T47D (cell line): Measurements from ENCODE around the gene PTPRK.

Source experiments
- DNase-seq, 2 experiments: peaks; one replicate each; pipeline versions ENCODE4 v3.0.0 to v3.0.0-alpha.2; 2011 to 2012; ENCODE audit warnings: low read depth in 1 of 2, low spot score in 1 of 2
- JUND ChIP-seq: IDR thresholded peaks from 2 replicates; pipeline ENCODE4 v1.6.1; 2012; ENCODE audit warnings: low read depth
- in situ Hi-C: cut with HindIII; loops from 2 replicates; pipeline ENCODE4 v1.10.0; 2016; ENCODE audit warnings: low sequenced_read_pairs, low pct_unique_long_range_greater_than_20kb

The PTPRK gene

DNA sequence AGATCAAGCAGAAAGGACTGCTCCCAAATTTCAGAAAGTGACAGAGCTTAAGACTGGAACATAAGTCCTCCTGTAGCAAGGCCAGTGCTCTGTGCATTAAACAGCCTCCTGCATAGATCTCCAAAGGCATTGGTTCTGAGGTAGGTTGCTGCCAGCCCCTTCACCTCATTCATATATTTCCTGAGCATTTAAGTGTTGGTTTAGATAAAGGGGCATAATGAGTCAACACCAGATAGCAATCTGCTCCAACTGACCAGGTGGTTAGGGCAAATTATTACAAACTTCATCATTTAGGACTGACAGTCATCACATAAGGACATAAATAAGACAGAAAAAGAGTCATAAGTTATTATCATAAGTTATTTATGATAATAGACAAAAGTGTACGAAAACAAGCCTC, 10.7 kb downstream of the PTPRK start:
- no peak for DNase-seq
- TF ChIP-seq JUND = no peak
- in situ Hi-C loops = no loop called here

DNA sequence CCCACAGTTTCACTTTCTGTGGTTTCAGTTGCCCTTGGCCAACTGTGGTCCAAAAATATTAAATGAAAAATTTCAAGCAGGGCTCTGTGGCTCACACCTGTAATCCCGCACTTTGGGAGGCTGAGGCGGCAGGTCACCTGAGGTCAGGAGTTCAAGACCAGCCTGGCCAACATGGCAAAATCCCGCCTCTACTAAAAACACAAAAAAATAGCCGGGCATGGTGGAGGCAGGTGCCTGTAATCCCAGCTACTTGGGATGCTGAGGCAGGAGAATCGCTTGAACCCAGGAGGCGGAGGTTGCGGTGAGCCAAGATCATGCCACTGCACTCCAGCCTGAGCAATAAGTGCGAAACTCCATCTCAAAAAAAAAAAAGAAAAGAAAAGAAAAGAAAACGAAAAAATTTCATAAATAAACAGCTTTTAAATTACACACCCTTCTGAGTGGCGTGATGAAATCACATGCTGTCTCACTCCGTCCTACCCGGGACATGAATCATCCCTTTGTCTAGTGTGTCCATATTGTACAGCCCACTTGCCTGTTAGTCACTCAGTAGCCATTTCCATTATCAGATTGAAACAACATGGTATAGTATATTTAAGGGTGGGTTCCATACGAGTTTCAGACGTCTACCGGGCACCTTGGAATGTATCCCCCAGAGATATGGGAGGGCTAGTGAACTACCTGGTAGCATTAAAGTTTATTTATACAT, 11.7 kb downstream of the PTPRK start:
- no peak for TF ChIP-seq JUND
- no peak for DNase-seq
- in situ Hi-C loops = no loop called here

DNA sequence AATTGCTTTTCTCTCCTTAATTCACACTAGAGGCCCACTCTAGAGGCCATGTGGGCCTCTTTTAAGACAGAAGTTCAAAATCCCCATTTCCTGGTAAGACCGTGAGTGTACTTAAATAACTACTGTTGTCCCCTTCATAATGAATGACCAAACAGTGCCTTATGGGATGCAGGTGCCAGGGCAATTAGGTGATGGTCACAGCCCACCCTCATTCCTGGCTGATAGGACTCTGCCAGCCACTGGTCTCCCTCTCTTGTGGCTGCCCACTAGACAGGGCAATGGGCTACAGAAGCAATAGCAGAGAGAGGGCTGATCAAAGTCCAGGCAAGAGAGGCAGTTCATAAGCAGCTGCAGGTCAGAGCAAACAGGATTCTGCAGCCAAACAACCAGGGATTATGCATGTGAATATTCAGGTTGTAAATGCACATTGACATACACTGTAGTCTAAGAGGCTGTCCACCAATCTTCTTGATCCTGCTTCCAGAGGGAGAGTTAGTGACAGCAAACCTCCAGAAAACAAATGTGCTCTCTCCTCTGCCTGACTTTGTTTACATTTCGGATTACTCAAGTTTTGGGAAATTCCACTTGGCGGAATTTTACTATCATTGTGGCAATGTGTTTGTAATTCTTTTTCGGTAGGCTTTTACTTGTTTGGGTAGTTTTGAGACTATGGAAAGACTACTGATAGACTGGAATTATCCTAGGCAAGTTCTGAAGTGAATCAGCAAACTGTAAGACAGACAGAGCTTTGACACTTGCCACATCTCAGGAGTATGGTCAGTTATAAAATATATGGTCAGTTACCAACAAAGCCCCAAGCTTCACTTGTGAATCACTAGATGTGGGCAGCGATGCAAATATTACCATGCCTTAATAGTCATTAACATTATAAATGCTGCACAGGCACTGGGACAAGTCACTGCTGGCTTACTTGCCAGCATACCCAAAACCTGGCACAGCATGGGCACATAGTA, 12.8 kb downstream of the PTPRK start:
- TF ChIP-seq JUND = no peak
- DNase-seq = no peak
- in situ Hi-C loops = no loop called here

DNA sequence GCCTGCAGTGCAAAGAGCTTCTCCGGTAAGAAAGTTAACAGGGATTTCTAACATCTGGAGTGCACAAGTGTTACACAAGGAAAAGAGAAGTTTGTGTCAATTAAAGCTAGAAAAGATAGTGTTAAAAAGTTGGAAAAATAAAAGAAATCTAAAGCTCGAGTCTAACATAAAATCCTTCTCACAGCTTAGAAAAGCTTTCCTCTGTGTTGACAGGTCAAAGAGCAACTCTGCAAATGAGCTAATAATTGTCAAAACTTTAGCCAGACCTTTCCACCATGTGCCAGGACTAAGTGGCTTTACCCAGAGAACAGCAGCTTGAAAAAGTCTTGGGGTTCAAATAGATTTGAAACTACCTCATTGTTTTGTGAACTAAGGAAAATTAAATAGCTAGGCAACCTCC, 14.8 kb downstream of the PTPRK start:
- DNase-seq = no peak
- in situ Hi-C loops = no loop called here
- TF ChIP-seq JUND = no peak

DNA sequence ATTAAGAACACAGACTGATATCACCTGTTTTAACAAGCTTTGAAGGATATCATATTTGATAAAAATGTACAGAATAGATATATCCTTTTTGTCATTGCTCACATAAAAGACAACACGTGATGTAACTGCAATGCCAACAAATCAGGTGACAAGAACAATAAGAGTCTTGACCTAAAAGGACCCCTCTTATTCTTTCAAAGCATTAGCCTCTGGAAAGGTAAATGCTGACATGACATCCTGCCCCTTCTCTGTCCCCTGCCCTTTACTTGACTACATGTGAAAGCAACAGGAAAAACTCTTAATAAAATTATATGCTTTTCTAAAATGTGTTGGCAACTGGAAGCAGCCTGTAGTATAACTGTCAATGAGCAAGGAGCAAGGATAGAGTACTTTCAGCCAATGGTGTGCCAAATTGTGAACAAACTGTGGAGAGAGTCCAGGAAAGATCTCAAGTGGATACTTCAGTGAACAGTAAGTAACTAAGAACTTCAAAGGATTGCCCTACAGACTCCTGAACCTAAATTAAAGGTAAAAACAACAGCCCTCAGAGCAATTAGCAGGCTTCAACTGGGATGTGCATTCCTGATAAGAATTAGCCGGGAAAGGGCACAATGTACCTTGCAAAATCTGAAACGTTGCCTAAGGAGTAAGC, 16.3 kb downstream of the PTPRK start:
- in situ Hi-C loops = no loop called here
- TF ChIP-seq JUND = no peak
- DNase-seq = no peak

DNA sequence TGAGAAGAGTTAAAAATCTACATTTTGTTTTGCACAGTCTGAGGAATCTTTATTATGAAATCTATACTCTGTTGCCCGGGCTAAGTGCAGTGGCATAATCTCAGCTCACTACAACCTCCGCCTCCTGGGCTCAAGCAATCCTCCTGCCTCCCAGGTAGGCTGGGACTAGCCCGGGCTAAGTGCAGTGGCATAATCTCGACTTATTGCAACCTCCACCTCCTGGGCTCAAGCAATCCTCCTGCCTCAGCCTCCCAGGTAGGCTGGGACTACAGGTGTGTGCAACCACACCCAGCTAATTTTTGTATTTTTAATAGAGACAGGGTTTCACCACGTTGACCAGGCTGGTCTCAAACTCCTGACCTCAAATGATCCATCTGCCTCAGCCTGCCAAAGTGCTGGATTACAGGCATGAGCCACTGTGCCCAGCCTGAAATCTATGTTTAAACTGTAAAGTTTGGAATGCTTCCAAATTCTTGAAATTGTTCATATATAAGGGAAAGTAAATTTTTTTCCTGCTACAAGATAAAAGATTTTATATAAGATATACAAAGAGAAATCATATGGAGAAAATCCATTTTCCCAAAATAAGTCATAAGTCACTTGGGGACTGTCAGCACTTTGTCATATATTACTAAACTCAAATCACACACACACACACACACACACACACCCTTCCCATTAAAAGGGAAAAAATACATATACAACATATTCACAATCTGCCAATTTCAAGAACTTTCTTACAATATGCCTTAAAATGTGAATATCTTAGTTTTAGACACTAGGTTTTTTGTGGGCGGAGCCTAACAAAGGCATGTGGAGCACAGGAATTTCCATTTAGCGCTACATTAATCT, 19.4 kb downstream of the PTPRK start:
- no peak for DNase-seq
- in situ Hi-C loops = no loop called here
- no peak for TF ChIP-seq JUND

DNA sequence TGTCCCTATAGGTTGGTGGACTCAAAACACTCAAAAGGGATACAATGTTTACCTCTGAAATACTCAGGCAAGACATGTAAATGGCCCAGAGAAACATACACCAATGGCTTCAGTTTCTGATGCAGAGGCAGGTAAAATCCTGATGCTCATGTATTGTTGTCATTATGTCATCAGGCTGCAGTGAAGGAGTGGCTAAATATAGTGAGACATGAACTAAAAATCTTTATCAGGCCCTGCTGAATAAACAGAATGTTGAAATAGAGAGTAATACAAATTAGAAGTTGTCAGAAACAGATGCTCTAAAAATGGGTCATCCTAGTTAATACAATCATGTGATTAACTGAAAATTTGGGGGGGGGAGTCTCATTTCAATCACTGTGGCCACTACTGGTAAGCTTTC, 20.4 kb downstream of the PTPRK start:
- TF ChIP-seq JUND = no peak
- no peak for DNase-seq
- in situ Hi-C loops = no loop called here

DNA sequence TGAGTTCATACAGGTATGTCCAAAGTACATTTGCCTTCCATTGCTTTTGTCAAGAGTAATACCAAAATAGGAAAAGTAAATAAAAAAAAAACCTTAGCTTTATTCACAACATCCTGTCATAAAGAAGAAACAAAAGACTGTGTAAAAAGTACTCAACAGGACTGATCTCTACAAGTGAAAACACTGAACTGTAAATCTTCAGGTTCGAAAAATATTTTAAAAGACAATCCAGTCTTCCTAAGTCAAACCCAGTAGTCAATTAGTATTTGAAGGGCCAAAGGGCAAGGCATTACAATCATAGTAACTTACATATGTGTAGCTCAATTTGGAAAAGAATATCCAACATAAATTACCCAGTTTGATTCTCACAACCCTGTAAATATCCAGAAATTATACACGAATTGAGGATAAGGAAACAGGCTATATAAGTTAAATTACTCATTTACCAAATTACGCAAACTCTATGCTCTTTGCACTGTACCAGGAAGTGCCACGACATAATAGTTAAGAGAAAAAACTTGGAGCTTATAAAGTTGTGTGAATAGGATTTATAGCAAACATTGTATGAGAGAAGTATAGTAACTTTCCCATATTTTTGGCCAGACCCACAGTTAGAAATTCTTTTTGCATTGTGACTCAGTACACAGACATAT, 21.2 kb downstream of the PTPRK start:
- in situ Hi-C loops = no loop called here
- TF ChIP-seq JUND = no peak
- DNase-seq = no peak

DNA sequence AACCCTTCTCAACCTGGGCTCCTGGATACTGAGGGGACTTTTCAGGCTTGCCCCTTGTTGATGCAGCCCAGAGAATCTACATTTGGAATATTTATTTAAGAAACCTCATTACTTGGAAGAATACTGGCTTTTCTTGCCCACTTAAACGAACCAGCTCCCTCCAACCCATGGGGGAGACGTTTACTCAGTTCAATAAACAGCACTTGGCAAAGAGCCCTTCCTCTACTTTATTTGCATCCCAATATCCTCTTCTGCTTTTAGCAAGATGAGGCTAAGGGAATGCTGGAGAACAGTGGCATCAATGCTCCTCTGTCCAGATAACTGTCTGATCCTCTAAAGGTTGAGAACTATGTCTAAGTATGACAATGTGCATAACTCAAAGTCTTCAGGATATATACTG, 22.2 kb downstream of the PTPRK start:
- no peak for TF ChIP-seq JUND
- DNase-seq = no peak
- in situ Hi-C loops = no loop called here

DNA sequence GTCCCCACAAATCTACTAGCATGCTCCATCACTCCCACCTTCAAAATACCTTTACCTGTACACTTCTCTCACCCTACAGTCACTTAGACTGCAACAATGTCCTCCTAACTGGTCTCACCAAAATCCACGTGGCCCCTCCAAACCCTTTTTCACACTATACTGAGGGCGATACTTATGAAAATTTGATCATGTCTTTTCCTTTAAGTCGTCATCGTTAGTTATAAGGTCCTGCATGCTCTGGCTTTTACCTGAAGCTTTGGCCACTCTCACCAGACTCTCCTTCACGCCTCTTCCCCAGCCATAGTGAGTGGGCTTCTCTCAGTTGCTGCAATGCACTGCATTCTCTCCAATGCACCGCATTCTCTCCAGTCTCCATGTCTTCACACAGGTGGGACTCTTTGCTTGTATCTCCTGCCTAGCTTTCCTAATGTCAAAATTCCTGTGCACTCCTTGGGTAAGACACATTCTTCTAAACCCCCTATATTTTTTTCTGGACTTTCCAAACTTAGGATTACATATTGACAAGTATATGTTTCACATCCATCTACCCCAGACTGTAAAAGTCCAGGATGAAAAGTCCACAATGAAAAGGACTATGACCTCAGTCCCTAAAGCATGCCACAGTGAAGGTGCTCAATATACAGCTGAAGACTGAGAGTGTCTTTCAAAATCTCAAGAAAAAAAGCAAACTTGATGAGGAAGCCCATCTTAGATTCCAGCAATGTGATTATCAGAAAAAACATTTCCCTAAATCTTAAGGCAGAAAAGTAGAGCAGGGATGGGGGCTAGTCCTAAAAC, 24.7 kb downstream of the PTPRK start:
- DNase-seq = no peak
- in situ Hi-C loops = no loop called here
- no peak for TF ChIP-seq JUND

DNA sequence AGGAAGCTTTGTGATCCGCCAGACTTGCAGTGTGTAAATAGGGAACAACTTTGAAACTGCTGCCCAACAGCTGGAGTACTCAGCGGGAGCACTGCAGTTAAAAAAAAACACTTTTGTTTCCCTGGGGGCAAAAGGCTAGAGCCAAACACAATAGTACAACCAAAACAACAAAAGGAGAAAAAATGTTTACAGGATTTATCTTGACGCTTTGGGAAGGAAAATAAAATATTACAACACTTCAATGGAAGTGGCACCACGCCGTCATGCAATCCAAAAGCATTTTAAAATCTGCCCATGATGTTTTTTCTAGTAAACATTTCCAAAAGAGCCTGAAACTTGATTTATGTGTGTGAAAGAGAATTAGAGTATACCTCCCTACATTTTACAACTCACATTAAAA, 26.0 kb downstream of the PTPRK start:
- no peak for DNase-seq
- in situ Hi-C loops = no loop called here
- no peak for TF ChIP-seq JUND
